ENCODE measurements around the gene IQCN. TPM values are rescaled to one million over a fixed set of nuclear protein-coding genes. Genes with fewer than 3 reads are reported as not detected.
A peak's percentile ranks its signal among the peaks of the same experiment; 100 is the strongest.

Gene IQCN
- total and polyA plus RNA-seq, 10 of the 15 experiments (the other 5 are each of a cell fraction or from before 2014, with no cell fraction given) = 0.01 to 0.54 (median 0.23) TPM; not detected in 3

DNA sequence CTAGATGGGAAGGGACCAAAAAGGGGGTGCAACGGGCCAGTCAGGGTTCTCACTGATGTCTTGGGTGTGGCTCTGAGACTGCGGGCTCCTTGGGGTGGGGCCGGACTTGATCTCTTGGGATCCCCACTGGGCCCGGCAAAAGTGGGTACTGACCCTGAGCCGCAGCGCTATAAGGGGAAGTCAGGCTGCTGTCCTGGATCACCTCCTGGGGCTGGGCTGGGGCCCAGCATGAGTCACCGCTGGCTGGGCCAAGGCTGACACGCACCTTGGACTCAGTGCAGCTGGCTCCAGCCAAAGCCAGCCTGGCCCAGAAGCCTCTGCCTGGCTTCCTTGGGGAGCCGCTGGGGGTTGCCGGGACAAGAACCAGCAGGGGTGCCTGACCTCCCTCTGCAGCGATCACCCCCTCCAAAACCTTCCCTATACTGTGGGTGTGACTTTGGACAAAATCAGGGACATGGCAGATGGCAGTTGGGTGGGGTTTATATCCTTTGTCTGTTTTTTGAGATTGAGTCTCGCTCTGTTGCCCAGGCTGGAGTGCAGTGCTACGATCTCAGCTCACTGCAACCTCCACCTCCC lies 617 bp upstream of the IQCN start:
- no peaks in the 10 kb centered on the region for H3K27me3 ChIP-seq (replicated peaks in 1 of 2; ENCODE audit: control insufficient read depth in 2 of 2, insufficient read depth in 2 of 2, low read length in 1 of 2)
- no TSS peak for BruUV-seq (replicated peaks)
- peaks cover 22% of the 10 kb centered on the region for H3K79me2 ChIP-seq (ENCODE audit: control insufficient read depth, insufficient read depth, low read length)
- no peaks in the 10 kb centered on the region for H3K9me3 ChIP-seq (replicated peaks; ENCODE audit: control insufficient read depth, insufficient read depth, low read length)
- DNase-seq (ENCODE audit: low read depth, low spot score) = no peak
- H3K4me1 ChIP-seq (ENCODE audit: control insufficient read depth, insufficient read depth, low read length) = peaks cover 13% of the 10 kb centered on the region
- WGBS (ENCODE audit: insufficient coverage, insufficient replicate concordance, low lambda C conversion rate, missing lambda C conversion rate) = 85% methylated on average over 13 of the region's 13 CpGs
- H3K36me3 ChIP-seq (ENCODE audit: control insufficient read depth in 2 of 2, insufficient read depth in 2 of 2, low read length in 1 of 2) = peaks cover 0 to 4% of the 10 kb centered on the region in 2 experiments; a peak in 2 of 4 replicates
- no peak overlapping the region for H2AFZ ChIP-seq (ENCODE audit: control insufficient read depth, low read depth, low read length)
- no peak overlapping the region for H3K4me2 ChIP-seq (ENCODE audit: control insufficient read depth, insufficient read depth)
- no peak for FAIRE-seq
- TF ChIP-seq POLR2A (IDR thresholded peaks at IDR 0.05; ENCODE audit: low read depth, low read length) (peak; percentile 47; the same call in 1 of the 2 replicates), RUNX3 (IDR thresholded peaks at IDR 0.05; ENCODE audit: low read length) (no peak), ATF3 (IDR thresholded peaks at IDR 0.05; ENCODE audit: borderline replicate concordance, extremely low read depth, low read depth, low read length) (no peak)
- H3K27ac ChIP-seq (ENCODE audit: control insufficient read depth, insufficient read depth) = no peak overlapping the region
- H4K20me1 ChIP-seq (ENCODE audit: control insufficient read depth, insufficient read depth) = peaks cover 14% of the 10 kb centered on the region
- no peak overlapping the region for H3K4me3 ChIP-seq
- ChIA-PET CTCF (interaction anchor here (0.6 to 14.1 kb wide), 5 partner anchors 8 to 270 kb away, joined by 3 to 516 read pairs (median 5); partner anchors contain the start of gene LSM4), RAD21 (ENCODE audit: unreplicated experiment) (interaction anchor here (1.1 to 1.4 kb wide), 2 partner anchors 50 to 54 kb away, joined by 3 to 9 read pairs; no protein-coding TSS in a partner anchor), POLR2A (interaction anchor here (8.4 kb wide), 1 partner anchor 54 kb away, joined by 206 read pairs; no protein-coding TSS in a partner anchor), SMC1A (ENCODE audit: uncharacterized antibody, unreplicated experiment) (interaction anchor here (0.7 to 1.5 kb wide), 4 partner anchors 47 to 54 kb away, joined by 3 to 10 read pairs (median 4); partner anchors contain the start of gene LSM4)
- intact Hi-C loops (cut with micrococcal nuclease; ENCODE audit: unreplicated experiment) (loop anchor here (5.0 kb wide), 1 partner anchor 67 kb away; the partner anchor contains the start of gene PGPEP1), in situ Hi-C loops (cut with MboI) (loop anchor here (5.0 kb wide), 2 partner anchors 47 to 132 kb away; partner anchors contain the start of gene LSM4)
- H3K9ac ChIP-seq (ENCODE audit: control insufficient read depth, insufficient read depth, low read length) = no peak overlapping the region
- ATAC-seq = peak; percentile 4; the same call in 1 of the 3 replicates

- H2AFZ ChIP-seq (ENCODE audit: control insufficient read depth, low read depth, low read length) = no peak overlapping the region
- no peak overlapping the region for H3K4me3 ChIP-seq
- H3K9me3 ChIP-seq (replicated peaks; ENCODE audit: control insufficient read depth, insufficient read depth, low read length) = no peaks in the 10 kb centered on the region
- no peak overlapping the region for H3K4me2 ChIP-seq (ENCODE audit: control insufficient read depth, insufficient read depth)
- DNase-seq (ENCODE audit: low read depth, low spot score) (no peak), ATAC-seq (no peak), FAIRE-seq (no peak)
- H3K9ac ChIP-seq (ENCODE audit: control insufficient read depth, insufficient read depth, low read length) = no peak overlapping the region
- ChIA-PET CTCF (interaction anchor here (1.0 to 14.1 kb wide), 3 partner anchors 56 to 137 kb away, joined by 3 to 516 read pairs (median 5); no protein-coding TSS in a partner anchor), SMC1A (ENCODE audit: uncharacterized antibody, unreplicated experiment) (interaction anchor here (0.7 to 1.1 kb wide), 3 partner anchors 52 to 264 kb away, joined by 3 to 4 read pairs (median 4); no protein-coding TSS in a partner anchor), RAD21 (ENCODE audit: unreplicated experiment) (interaction anchor here (0.7 to 1.4 kb wide), 2 partner anchors 55 to 65 kb away, joined by 5 to 7 read pairs; no protein-coding TSS in a partner anchor), POLR2A (no interaction called here)
- TF ChIP-seq POLR2AphosphoS2 (IDR thresholded peaks at IDR 0.05; ENCODE audit: low read depth, low read length) (no peak), SUPT20H (IDR thresholded peaks at IDR 0.05; ENCODE audit: borderline replicate concordance, control insufficient read depth, low read depth, low read length) (no peak), EP300 (IDR thresholded peaks at IDR 0.05; ENCODE audit: borderline replicate concordance in 1 of 2, control insufficient read depth in 1 of 2, low read depth in 2 of 2, low read length in 2 of 2) (no peak), ZNF274 (IDR thresholded peaks at IDR 0.05; ENCODE audit: insufficient read depth, insufficient read length) (no peak), ATF3 (IDR thresholded peaks at IDR 0.05; ENCODE audit: borderline replicate concordance, extremely low read depth, low read depth, low read length) (no peak), NR2F1 (conservative IDR thresholded peaks at IDR 0.05) (no peak), BHLHE40 (IDR thresholded peaks at IDR 0.05; ENCODE audit: borderline replicate concordance in 1 of 2, low read depth in 2 of 2, low read length in 1 of 2) (no peak), IKZF2 (IDR thresholded peaks at IDR 0.05) (no peak)
- in situ Hi-C loops (cut with MboI) = no loop called here
- BruUV-seq (replicated peaks) = no TSS peak
- peaks cover 8% of the 10 kb centered on the region for H3K4me1 ChIP-seq (ENCODE audit: control insufficient read depth, insufficient read depth, low read length)
- peaks cover 7% of the 10 kb centered on the region for H4K20me1 ChIP-seq (ENCODE audit: control insufficient read depth, insufficient read depth)
- H3K36me3 ChIP-seq (ENCODE audit: control insufficient read depth in 2 of 2, insufficient read depth in 2 of 2, low read length in 1 of 2) = peaks cover 0 to 4% of the 10 kb centered on the region in 2 experiments; a peak in 1 of 4 replicates
- H3K27me3 ChIP-seq (replicated peaks in 1 of 2; ENCODE audit: control insufficient read depth in 2 of 2, insufficient read depth in 2 of 2, low read length in 1 of 2) = no peaks in the 10 kb centered on the region
- 87% methylated on average over 13 of the region's 13 CpGs for WGBS (ENCODE audit: insufficient coverage, insufficient replicate concordance, low lambda C conversion rate, missing lambda C conversion rate)
- intact Hi-C loops (cut with micrococcal nuclease; ENCODE audit: unreplicated experiment) = no loop called here
- peaks cover 11% of the 10 kb centered on the region for H3K79me2 ChIP-seq (ENCODE audit: control insufficient read depth, insufficient read depth, low read length)
- no peak overlapping the region for H3K27ac ChIP-seq (ENCODE audit: control insufficient read depth, insufficient read depth)
These were observed 562 bp downstream of the IQCN start for GRCh38 chr19:18273561-18274218.
